ENCODE data around the gene OCSTAMP.

The OCSTAMP gene

DNA sequence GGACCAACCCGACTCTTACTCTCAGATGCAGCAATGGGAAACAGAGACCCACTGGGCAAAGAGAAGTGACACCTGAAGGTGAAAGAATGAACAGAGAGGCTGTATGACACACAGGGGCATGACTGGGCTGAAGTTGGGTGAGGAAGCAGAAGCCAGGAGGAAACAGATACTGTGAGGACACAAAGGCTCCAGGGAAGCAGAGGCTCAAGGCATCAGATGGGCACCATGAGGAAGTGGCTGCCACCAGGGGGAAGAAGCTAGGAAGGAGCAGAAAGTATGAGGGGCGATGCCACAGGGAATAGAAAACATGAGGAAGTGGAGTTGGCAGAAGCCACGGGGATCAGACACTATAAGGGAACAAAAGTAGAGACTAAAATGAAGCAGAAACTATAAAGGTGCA lies 30.9 kb upstream of the OCSTAMP start:
- no peaks in the 10 kb centered on the region for H3K36me3 ChIP-seq (ENCODE audit: insufficient read depth, low read length)
- no peak overlapping the region for H3K4me3 ChIP-seq (ENCODE audit: low read length)
- H3K4me1 ChIP-seq (ENCODE audit: insufficient read depth, low read length), result peaks cover 9% of the 10 kb centered on the region
- H3K27me3 ChIP-seq (ENCODE audit: insufficient read depth, low read length), result no peaks in the 10 kb centered on the region
- H3K9me3 ChIP-seq (ENCODE audit: low read length), result peaks cover 7% of the 10 kb centered on the region
- no peak overlapping the region for H2AFZ ChIP-seq (ENCODE audit: low read depth, low read length)

DNA sequence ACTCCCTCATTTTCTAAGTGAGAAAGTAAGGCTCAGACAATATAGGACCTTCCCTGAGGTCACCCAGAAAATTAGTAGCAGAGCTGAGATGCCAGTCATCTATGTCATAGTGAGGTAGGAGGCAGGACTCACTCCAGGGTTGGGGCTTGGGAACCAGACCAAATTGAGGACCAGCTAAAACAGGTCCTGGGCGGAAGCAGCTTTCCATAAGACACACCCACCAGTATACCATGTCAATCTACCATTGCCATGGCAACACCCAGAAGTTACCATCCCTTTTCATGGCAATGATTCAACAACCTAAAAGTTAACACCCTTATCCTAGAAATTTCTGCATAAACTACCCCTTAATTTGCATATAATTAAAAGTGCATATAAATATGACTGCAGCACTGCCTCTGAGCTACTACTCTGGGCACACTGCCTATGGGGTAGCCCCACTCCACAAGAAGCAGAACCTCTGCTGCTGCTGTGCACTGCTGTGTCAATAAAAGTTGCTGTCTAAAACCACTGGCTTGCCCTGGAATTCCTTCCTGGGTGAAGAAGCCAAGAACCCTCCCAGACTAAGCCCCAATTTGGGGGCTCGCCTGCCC lies 30.3 kb upstream of the OCSTAMP start:
- H3K4me3 ChIP-seq (ENCODE audit: low read length), result no peak overlapping the region
- H3K27me3 ChIP-seq (ENCODE audit: insufficient read depth, low read length), result no peaks in the 10 kb centered on the region
- no peaks in the 10 kb centered on the region for H3K36me3 ChIP-seq (ENCODE audit: insufficient read depth, low read length)
- H3K4me1 ChIP-seq (ENCODE audit: insufficient read depth, low read length), result peaks cover 9% of the 10 kb centered on the region
- H3K9me3 ChIP-seq (ENCODE audit: low read length), result peaks cover 7% of the 10 kb centered on the region
- H2AFZ ChIP-seq (ENCODE audit: low read depth, low read length), result no peak overlapping the region

DNA sequence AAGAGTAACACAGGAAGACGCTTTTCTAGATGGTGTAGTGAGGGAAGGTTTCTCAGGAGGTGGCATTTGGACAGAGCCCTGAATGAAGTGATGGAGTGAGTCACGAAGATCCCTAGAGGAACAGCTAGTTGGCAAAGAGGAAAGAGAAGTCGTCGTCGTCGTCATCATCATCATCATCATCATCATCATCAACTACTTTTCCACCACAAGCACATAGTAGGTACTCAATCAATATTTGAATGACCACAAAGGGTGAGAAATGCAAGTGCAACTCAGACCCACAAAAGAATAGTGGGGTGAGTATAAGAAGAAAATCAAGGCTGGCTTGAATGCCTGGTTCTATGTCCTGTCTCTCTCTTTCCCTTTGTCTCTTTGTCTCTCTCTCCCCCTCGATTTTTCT lies 28.3 kb upstream of the OCSTAMP start:
- Histone ChIP-seq H3K27me3 (ENCODE audit: insufficient read depth, low read length) (no peaks in the 10 kb centered on the region), H3K4me1 (ENCODE audit: insufficient read depth, low read length) (peaks cover 6% of the 10 kb centered on the region), H2AFZ (ENCODE audit: low read depth, low read length) (no peak overlapping the region), H3K36me3 (ENCODE audit: insufficient read depth, low read length) (no peaks in the 10 kb centered on the region), H3K9me3 (ENCODE audit: low read length) (peaks cover 7% of the 10 kb centered on the region), H3K4me3 (ENCODE audit: low read length) (no peak overlapping the region)

- no peaks in the 10 kb centered on the region for H3K4me1 ChIP-seq (ENCODE audit: insufficient read depth, low read length)
- H3K4me3 ChIP-seq (ENCODE audit: low read length), result no peak overlapping the region
- no peaks in the 10 kb centered on the region for H3K27me3 ChIP-seq (ENCODE audit: insufficient read depth, low read length)
- peaks cover 7% of the 10 kb centered on the region for H3K9me3 ChIP-seq (ENCODE audit: low read length)
- no peak overlapping the region for H2AFZ ChIP-seq (ENCODE audit: low read depth, low read length)
- H3K36me3 ChIP-seq (ENCODE audit: insufficient read depth, low read length), result no peaks in the 10 kb centered on the region
These were observed 26.4 kb upstream of the OCSTAMP start for GRCh38 chr20:46576774-46577395.

GRCh38 chr20:46575937-46576461 lies 25.5 kb upstream of the OCSTAMP start:
- Histone ChIP-seq H3K4me3 (ENCODE audit: low read length) (no peak overlapping the region), H2AFZ (ENCODE audit: low read depth, low read length) (no peak overlapping the region), H3K27me3 (ENCODE audit: insufficient read depth, low read length) (no peaks in the 10 kb centered on the region), H3K36me3 (ENCODE audit: insufficient read depth, low read length) (no peaks in the 10 kb centered on the region), H3K4me1 (ENCODE audit: insufficient read depth, low read length) (no peaks in the 10 kb centered on the region), H3K9me3 (ENCODE audit: low read length) (peaks cover 2% of the 10 kb centered on the region)

DNA sequence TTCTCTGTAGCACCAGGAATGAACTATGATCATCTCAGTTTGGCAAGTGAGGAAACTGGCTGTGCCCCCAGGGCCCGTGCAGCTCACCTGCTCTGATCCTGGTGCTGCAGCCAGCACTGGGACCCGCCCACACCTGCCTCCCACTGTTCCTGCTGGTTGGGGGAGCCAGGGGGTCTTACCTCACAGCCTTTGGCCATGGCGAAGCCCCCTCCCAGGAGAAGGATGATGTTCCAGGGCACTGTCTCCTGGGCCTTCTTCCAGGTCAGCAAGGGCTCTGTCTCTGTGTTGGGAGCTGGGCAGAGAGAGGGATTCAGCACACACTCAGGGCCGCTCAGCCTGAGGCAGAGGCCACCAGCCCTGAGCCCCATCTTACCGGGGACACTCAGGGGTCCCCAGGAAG lies 24.9 kb upstream of the OCSTAMP start:
- H3K9me3 ChIP-seq (ENCODE audit: low read length), result no peaks in the 10 kb centered on the region
- no peaks in the 10 kb centered on the region for H3K4me1 ChIP-seq (ENCODE audit: insufficient read depth, low read length)
- H2AFZ ChIP-seq (ENCODE audit: low read depth, low read length), result no peak overlapping the region
- H3K4me3 ChIP-seq (ENCODE audit: low read length), result no peak overlapping the region
- no peaks in the 10 kb centered on the region for H3K36me3 ChIP-seq (ENCODE audit: insufficient read depth, low read length)
- H3K27me3 ChIP-seq (ENCODE audit: insufficient read depth, low read length), result no peaks in the 10 kb centered on the region

- Histone ChIP-seq H3K4me3 (ENCODE audit: low read length) (no peak overlapping the region), H3K9me3 (ENCODE audit: low read length) (no peaks in the 10 kb centered on the region), H3K36me3 (ENCODE audit: insufficient read depth, low read length) (no peaks in the 10 kb centered on the region), H3K27me3 (ENCODE audit: insufficient read depth, low read length) (no peaks in the 10 kb centered on the region), H2AFZ (ENCODE audit: low read depth, low read length) (no peak overlapping the region), H3K4me1 (ENCODE audit: insufficient read depth, low read length) (no peaks in the 10 kb centered on the region)
These were observed 23.5 kb upstream of the OCSTAMP start for GRCh38 chr20:46573788-46574584.

DNA sequence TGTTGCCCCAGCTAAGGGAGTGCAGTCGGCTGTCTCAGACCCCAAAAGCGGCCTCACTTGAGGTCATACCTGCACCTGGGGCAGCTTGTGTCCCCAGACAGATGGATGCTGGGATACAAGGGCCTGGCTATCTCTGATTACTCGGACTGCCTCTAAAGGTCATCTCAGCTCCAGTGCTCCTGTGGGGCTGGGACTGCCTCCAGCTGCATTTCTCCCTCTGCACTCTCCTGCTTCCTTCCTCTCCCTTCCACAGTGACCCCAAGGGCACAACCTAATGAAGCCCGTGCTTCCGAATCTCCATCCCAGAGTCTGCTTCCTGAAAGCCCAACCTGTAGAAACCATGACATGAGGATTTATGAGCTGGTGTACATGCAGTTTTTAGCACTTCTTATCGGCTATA lies 22.8 kb upstream of the OCSTAMP start:
- H3K4me1 ChIP-seq (ENCODE audit: insufficient read depth, low read length), result peaks cover 4% of the 10 kb centered on the region
- H3K4me3 ChIP-seq (ENCODE audit: low read length), result no peak overlapping the region

DNA sequence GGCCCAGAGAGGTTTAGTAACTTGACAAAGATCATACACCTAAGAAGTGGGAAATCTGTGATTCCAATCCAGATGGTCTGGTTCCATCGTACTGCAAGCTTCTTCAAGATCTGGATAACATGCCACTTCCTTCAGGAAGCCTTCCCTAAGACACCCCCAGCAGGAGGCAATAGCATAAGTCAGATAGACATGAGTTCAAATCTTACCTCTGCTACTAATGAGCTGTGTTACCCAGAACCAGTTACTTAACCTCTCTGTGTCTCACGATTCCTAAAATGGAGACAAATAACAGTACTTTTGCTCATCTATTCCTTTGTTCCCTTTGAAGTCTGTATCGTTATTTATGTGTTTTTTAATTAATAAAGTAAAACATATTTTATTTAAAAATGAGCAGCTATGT lies 22.3 kb upstream of the OCSTAMP start:
- peaks cover 4% of the 10 kb centered on the region for H3K4me1 ChIP-seq (ENCODE audit: insufficient read depth, low read length)
- no peak overlapping the region for H3K4me3 ChIP-seq (ENCODE audit: low read length)
- no peaks in the 10 kb centered on the region for H3K36me3 ChIP-seq (ENCODE audit: insufficient read depth, low read length)
- H2AFZ ChIP-seq (ENCODE audit: low read depth, low read length), result no peak overlapping the region
- H3K9me3 ChIP-seq (ENCODE audit: low read length), result no peaks in the 10 kb centered on the region
- H3K27me3 ChIP-seq (ENCODE audit: insufficient read depth, low read length), result no peaks in the 10 kb centered on the region

More for the DNA sequence above, 22.8 kb upstream of the OCSTAMP start:
- Histone ChIP-seq H3K36me3 (ENCODE audit: insufficient read depth, low read length) (no peaks in the 10 kb centered on the region), H3K9me3 (ENCODE audit: low read length) (no peaks in the 10 kb centered on the region), H3K27me3 (ENCODE audit: insufficient read depth, low read length) (no peaks in the 10 kb centered on the region), H2AFZ (ENCODE audit: low read depth, low read length) (no peak overlapping the region)

DNA sequence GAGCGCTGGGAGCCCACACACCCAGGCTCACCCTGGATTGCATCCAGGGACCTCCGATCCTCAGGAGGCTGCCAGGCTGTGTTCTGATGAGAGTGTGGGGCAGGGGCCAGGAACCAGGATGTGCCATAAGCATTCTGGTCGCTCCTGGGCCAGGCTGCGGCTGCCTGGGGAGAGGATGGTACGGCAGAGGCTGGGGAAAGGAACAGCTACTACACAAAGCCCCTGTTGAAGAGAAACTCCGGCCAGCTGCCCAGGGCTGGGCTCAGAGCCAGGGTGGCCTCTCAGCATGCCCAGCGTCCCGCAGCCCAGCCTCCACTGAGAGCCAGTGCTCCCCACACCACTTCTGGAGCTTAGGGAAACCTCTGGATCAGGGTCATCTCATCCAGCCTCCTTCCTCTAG lies 21.7 kb upstream of the OCSTAMP start:
- peaks cover 4% of the 10 kb centered on the region for H3K4me1 ChIP-seq (ENCODE audit: insufficient read depth, low read length)
- H3K36me3 ChIP-seq (ENCODE audit: insufficient read depth, low read length), result no peaks in the 10 kb centered on the region
- H3K27me3 ChIP-seq (ENCODE audit: insufficient read depth, low read length), result no peaks in the 10 kb centered on the region
- no peak overlapping the region for H2AFZ ChIP-seq (ENCODE audit: low read depth, low read length)
- no peaks in the 10 kb centered on the region for H3K9me3 ChIP-seq (ENCODE audit: low read length)
- no peak overlapping the region for H3K4me3 ChIP-seq (ENCODE audit: low read length)

- Histone ChIP-seq H3K9me3 (ENCODE audit: low read length) (no peaks in the 10 kb centered on the region), H3K4me3 (ENCODE audit: low read length) (no peak overlapping the region), H3K36me3 (ENCODE audit: insufficient read depth, low read length) (no peaks in the 10 kb centered on the region), H3K4me1 (ENCODE audit: insufficient read depth, low read length) (peaks cover 4% of the 10 kb centered on the region), H3K27me3 (ENCODE audit: insufficient read depth, low read length) (no peaks in the 10 kb centered on the region), H2AFZ (ENCODE audit: low read depth, low read length) (no peak overlapping the region)
These were observed 21.0 kb upstream of the OCSTAMP start for GRCh38 chr20:46571418-46571817.

- no peak overlapping the region for H2AFZ ChIP-seq (ENCODE audit: low read depth, low read length)
- H3K4me1 ChIP-seq (ENCODE audit: insufficient read depth, low read length), result peaks cover 4% of the 10 kb centered on the region
- no peaks in the 10 kb centered on the region for H3K9me3 ChIP-seq (ENCODE audit: low read length)
- no peaks in the 10 kb centered on the region for H3K27me3 ChIP-seq (ENCODE audit: insufficient read depth, low read length)
- no peaks in the 10 kb centered on the region for H3K36me3 ChIP-seq (ENCODE audit: insufficient read depth, low read length)
- no peak overlapping the region for H3K4me3 ChIP-seq (ENCODE audit: low read length)
These were observed 20.5 kb upstream of the OCSTAMP start for GRCh38 chr20:46570956-46571355.

DNA sequence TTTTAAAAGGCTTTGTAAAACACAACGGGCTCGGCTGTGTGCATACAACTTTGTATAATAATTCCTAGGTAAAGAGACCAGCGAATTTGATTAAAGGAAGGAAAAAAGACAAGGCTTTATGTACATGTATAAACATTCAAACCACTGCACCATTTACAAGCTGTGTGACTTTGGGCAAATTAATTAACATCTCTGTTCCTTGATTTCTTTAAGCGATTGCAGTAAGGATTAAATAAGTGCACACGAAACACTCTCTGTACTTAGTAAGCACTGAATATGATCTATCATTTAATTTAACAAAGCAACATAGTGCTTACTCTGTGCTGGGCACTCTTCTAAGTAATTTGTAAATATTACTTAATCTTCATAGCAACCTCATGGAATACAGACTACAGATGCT lies 19.5 kb upstream of the OCSTAMP start:
- Histone ChIP-seq H2AFZ (ENCODE audit: low read depth, low read length) (no peak overlapping the region), H3K9me3 (ENCODE audit: low read length) (no peaks in the 10 kb centered on the region), H3K4me3 (ENCODE audit: low read length) (no peak overlapping the region), H3K36me3 (ENCODE audit: insufficient read depth, low read length) (no peaks in the 10 kb centered on the region), H3K27me3 (ENCODE audit: insufficient read depth, low read length) (no peaks in the 10 kb centered on the region), H3K4me1 (ENCODE audit: insufficient read depth, low read length) (peaks cover 4% of the 10 kb centered on the region)

Measured in neuron (in vitro differentiated cells).